Measurements from ENCODE around the gene UBAC1. TPM values are rescaled to one million over a fixed set of nuclear protein-coding genes. Genes with fewer than 3 reads are reported as not detected.

The UBAC1 gene
- total RNA-seq, 1 experiment from 2014 or later = 54.8 TPM

GRCh38 chr9:136008693-136008997, 47.5 kb upstream of the UBAC1 start:
- ChIA-PET RAD21 (ENCODE audit: low non-redundant PET in 1 of 2, low total read pairs in 2 of 2, uncharacterized antibody in 2 of 2, unreplicated experiment in 2 of 2) (no interaction called here), POLR2A (no interaction called here), CTCF (no interaction called here)
- H3K9ac ChIP-seq (ENCODE audit: low read length) = no peak overlapping the region
- H3K4me2 ChIP-seq (ENCODE audit: low read length) = peak overlapping the region; percentile 6; the same call in 1 of the 2 replicates
- H3K36me3 ChIP-seq (ENCODE audit: control insufficient read depth in 1 of 2, insufficient read depth in 2 of 2, low read length in 2 of 2) = no peaks in the 10 kb centered on the region; a peak in 1 of 4 replicates
- intact Hi-C loops (cut with micrococcal nuclease) = no loop called here
- H3K9me3 ChIP-seq (ENCODE audit: control insufficient read depth in 1 of 2, insufficient read depth in 1 of 2, low read depth in 1 of 2, low read length in 2 of 2) = no peaks in the 10 kb centered on the region
- TF ChIP-seq, protein P1, sequence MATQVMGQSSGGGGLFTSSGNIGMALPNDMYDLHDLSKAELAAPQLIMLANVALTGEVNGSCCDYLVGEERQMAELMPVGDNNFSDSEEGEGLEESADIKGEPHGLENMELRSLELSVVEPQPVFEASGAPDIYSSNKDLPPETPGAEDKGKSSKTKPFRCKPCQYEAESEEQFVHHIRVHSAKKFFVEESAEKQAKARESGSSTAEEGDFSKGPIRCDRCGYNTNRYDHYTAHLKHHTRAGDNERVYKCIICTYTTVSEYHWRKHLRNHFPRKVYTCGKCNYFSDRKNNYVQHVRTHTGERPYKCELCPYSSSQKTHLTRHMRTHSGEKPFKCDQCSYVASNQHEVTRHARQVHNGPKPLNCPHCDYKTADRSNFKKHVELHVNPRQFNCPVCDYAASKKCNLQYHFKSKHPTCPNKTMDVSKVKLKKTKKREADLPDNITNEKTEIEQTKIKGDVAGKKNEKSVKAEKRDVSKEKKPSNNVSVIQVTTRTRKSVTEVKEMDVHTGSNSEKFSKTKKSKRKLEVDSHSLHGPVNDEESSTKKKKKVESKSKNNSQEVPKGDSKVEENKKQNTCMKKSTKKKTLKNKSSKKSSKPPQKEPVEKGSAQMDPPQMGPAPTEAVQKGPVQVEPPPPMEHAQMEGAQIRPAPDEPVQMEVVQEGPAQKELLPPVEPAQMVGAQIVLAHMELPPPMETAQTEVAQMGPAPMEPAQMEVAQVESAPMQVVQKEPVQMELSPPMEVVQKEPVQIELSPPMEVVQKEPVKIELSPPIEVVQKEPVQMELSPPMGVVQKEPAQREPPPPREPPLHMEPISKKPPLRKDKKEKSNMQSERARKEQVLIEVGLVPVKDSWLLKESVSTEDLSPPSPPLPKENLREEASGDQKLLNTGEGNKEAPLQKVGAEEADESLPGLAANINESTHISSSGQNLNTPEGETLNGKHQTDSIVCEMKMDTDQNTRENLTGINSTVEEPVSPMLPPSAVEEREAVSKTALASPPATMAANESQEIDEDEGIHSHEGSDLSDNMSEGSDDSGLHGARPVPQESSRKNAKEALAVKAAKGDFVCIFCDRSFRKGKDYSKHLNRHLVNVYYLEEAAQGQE (IDR thresholded peaks at IDR 0.05; ENCODE audit: low read depth) = no peak
- TF ChIP-seq RAD21 (IDR thresholded peaks at IDR 0.05; ENCODE audit: low read depth) (no peak), TCF7L2 (IDR thresholded peaks at IDR 0.05; ENCODE audit: borderline replicate concordance, extremely low read depth, insufficient read depth, insufficient read length) (no peak), ZBTB33 (IDR thresholded peaks at IDR 0.05; ENCODE audit: extremely low read depth, insufficient replicate concordance, low read length) (no peak), SRF (IDR thresholded peaks at IDR 0.05; ENCODE audit: low read depth) (no peak), CBX3 (IDR thresholded peaks at IDR 0.05; ENCODE audit: low read depth) (no peak), JUND (IDR thresholded peaks at IDR 0.05) (no peak), EZH2 (IDR thresholded peaks at IDR 0.05) (no peak), EGR1 (IDR thresholded peaks at IDR 0.05; ENCODE audit: low read depth) (no peak), ELF1 (IDR thresholded peaks at IDR 0.05; ENCODE audit: borderline replicate concordance, low read depth) (no peak), EZH2phosphoT487 (IDR thresholded peaks at IDR 0.05; ENCODE audit: borderline replicate concordance) (no peak)
- H3K27me3 ChIP-seq (ENCODE audit: insufficient read depth, low read length) = no peaks in the 10 kb centered on the region
- DNase-seq (ENCODE audit: low read depth, low spot score) = no peak
- no peak overlapping the region for H3K4me3 ChIP-seq (replicated peaks in 1 of 2; ENCODE audit: low read depth in 1 of 2, low read length in 2 of 2)
- H3K4me1 ChIP-seq (ENCODE audit: control insufficient read depth in 1 of 2, insufficient read depth in 2 of 2, low read length in 2 of 2) = peaks cover 9 to 18% of the 10 kb centered on the region in 2 experiments
- ATAC-seq = peak; percentile 6; the same call in 1 of the 2 replicates
- no peaks in the 10 kb centered on the region for H3K9me2 ChIP-seq (ENCODE audit: insufficient read depth)
- no peak overlapping the region for H2AFZ ChIP-seq (ENCODE audit: low read depth, low read length, poor library complexity, severe bottlenecking)
- BruUV-seq (replicated peaks) = no TSS peak
- H3K79me2 ChIP-seq (ENCODE audit: insufficient read depth, low read length) = no peaks in the 10 kb centered on the region
- peak overlapping the region; percentile 22; the same call in 1 of the 2 replicates for H3K27ac ChIP-seq (ENCODE audit: low read depth, low read length)
- no peaks in the 10 kb centered on the region for H4K20me1 ChIP-seq (ENCODE audit: insufficient read depth)
